OCI-M1 (cell line): ENCODE results near the gene RPL22L1.
"Not testable (repeated sequence)": the region's sequence is repeated elsewhere in the genome, so short reads cannot be mapped to it uniquely, and the experiment has no call there.

Source experiments
- DNase-seq: peaks from one replicate; lab custom pipeline; 2025; lab: John Stamatoyannopoulos, UW

RPL22L1 gene

GRCh38 chr3:170878688-170879087 is 8.7 kb upstream of the RPL22L1 start:
- DNase-seq = not testable (repeated sequence)

- not testable (repeated sequence) for DNase-seq
Measured at GRCh38 chr3:170877311-170877710, 7.3 kb upstream of the RPL22L1 start.

GRCh38 chr3:170876537-170876936 is 6.5 kb upstream of the RPL22L1 start:
- DNase-seq = no peak

- DNase-seq = no peak
Measured at GRCh38 chr3:170869239-170869590, 780 bp downstream of the RPL22L1 start.

GRCh38 chr3:170868577-170869238 is 1.3 kb downstream of the RPL22L1 start:
- no peak for DNase-seq

- no peak for DNase-seq
Measured at GRCh38 chr3:170867143-170867937, 2.7 kb downstream of the RPL22L1 start.

- no peak for DNase-seq
Measured at GRCh38 chr3:170866499-170866898, 3.5 kb downstream of the RPL22L1 start.

- DNase-seq = no peak
Measured at GRCh38 chr3:170865209-170866094, 4.5 kb downstream of the RPL22L1 start.

- no peak for DNase-seq
Measured at GRCh38 chr3:170864525-170865208, 5.3 kb downstream of the RPL22L1 start.

GRCh38 chr3:170863816-170864215 is 6.2 kb downstream of the RPL22L1 start:
- no peak for DNase-seq

GRCh38 chr3:170862618-170863374 is 7.2 kb downstream of the RPL22L1 start:
- peak; percentile 52 for DNase-seq

GRCh38 chr3:170858599-170858998 is 11.4 kb downstream of the RPL22L1 start:
- DNase-seq = no peak

GRCh38 chr3:170852324-170852723 is 17.7 kb downstream of the RPL22L1 start:
- no peak for DNase-seq

- DNase-seq = peak; percentile 30
Measured at GRCh38 chr3:170848292-170848917, 21.6 kb downstream of the RPL22L1 start.

- no peak for DNase-seq
Measured at GRCh38 chr3:170844377-170844776, 25.6 kb downstream of the RPL22L1 start.

GRCh38 chr3:170840291-170840859 is 29.6 kb downstream of the RPL22L1 start:
- DNase-seq = no peak

GRCh38 chr3:170839518-170840100 is 30.4 kb downstream of the RPL22L1 start:
- no peak for DNase-seq

GRCh38 chr3:170836491-170836890 is 33.5 kb downstream of the RPL22L1 start:
- DNase-seq = no peak

- DNase-seq = no peak
Measured at GRCh38 chr3:170835336-170835735, 34.7 kb downstream of the RPL22L1 start.

GRCh38 chr3:170830580-170830979 is 39.4 kb downstream of the RPL22L1 start:
- no peak for DNase-seq
